COLO829 (cell line): ENCODE data around the gene HDAC1.
"Not testable (repeated sequence)": the region's sequence is repeated elsewhere in the genome, so short reads cannot be mapped to it uniquely, and the experiment has no call there.

Source experiments
- DNase-seq: peaks from one replicate; pipeline ENCODE4 v3.0.0; 2012; ENCODE audit warnings: low spot score

HDAC1 gene

DNA sequence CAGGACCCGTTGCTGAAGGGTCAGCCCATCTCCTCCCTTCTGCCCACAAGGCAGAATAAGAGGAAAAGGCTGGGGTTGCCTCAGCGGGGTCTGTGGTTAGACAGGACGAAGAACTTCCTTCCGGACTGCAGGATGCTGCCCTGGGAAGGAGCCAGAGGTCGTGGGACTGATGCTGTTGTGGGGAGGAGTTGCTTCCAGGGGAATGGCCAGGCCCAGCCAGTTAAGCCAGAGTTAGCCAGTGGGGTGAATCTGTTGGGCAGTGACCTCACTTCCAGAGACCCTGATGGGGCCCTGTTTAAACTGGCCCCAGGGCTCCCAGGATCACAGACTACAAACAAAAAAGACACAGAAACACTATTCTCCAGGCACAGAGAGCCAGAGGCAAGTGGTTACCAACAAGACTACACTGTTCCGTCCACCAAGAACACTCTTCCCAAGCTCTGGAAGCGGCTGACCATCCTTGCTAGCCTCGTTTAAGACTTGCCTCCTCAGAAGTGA, 57.4 kb downstream of the HDAC1 start:
- no peak for DNase-seq

DNA sequence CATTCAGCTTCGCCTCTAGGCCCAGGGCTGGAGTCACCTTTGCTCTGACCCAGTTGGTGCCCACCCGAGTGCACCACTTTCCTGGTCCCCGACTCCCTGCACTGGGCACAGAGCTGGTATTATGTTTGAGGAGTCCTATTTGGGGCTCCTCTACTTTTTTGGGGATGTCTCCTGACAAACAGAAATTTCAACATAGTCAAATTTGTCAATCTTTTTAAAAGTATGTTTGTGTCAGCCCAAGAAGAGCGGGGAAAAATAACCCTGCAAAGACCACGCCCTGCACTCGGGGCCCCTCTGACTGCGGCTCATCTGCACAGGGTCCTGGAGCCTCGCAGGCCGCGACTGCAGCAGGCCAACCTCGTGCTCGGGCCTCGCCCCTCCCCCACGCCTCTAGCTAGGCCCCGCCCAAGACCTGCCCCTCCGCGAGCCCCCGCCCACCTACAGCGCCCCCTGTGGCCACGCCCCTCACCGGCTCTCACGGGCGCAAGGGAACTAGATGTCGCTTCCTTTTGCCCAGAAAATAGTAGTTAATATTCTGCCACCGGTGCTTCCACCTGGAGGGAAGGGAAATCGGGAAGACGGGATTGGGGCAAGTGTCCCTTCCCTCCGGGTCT, 59.0 kb downstream of the HDAC1 start:
- DNase-seq, result peak; percentile 64

DNA sequence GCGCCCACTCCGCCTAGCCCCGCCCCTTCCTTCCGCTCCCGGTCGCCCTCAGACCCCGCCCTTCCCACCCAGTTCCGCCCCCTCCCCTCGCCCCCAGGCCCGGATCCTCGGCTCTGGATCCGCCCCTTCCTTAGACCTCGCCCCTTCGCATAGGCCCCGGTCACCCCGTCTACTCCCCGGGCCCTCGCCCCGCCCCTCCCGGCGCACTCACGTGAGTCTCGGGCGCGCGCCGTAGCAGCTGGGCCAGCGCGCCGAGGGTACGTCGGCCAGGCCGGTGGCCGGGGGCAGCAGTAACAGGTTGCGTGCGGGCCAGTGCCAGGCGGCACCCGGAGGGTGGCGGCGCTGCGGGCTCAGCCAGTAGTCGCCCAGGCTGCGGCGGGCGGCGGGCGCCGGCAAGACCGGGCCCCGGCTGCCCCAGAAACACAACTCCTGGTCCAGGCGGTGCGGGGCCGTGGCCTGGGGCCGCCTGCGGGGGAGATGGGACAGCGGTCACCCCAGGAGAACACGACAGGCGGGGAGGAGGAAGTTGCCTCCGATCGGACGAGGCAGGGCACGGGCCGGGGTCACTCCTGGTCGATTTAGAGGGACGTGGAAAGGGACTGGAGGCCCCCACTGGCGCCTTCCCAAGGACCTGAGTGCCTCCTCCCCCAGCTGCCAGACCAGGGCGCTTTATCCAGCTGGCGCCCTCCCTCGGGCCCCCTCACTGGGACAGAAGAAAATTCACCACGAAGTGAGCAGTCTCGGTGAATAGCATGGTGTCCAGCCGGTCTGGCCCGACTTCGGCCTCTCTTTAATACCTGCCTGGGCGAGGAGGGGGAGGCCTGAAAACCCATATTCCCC, 59.7 kb downstream of the HDAC1 start:
- DNase-seq, result peak; percentile 89

DNA sequence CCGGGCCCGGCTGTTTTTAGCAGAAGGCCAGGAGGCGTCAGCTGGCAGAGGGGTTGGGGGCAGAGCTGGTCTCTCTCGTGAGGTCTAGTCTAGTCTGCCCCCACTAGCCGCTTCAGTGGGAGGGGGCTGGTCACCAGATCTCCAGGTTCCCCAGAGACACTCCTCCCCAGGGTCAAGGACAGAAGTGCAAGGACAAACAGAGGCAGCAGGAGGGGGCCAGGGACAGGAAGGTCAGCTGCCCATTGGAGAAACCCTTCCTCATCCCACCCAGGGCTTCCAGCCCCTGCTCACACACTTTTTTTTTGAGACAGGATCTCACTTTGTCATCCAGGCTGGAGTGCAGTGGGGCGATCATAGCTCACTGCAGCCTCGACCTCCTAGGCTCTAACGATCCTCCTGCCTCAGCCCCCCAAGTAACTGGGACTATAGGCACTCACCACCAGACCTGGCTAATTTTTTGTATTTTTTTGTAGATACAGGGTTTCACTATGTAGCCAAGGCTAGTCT, 60.4 kb downstream of the HDAC1 start:
- no peak for DNase-seq

GRCh38 chr1:32352831-32353383, 61.0 kb downstream of the HDAC1 start:
- DNase-seq, result no peak

DNA sequence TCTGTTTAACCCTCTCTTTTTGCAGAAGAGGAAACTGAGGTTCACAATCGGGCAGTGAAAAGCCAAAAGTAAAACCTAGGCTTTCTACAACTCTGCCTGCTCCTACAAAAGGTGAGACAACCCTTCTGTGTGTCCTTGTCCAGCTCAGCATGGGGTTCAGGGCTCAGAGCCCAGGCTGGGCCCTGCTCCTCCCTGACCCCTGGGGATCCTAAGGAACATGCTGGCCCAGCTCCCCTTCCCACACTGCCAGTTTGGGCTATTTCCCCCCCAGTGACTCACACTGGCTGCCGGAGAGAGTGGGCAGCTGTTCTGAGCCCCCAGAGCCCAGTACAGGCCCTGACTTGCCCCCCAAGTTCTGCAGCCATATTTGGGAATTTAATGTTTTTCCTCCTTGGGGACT, 61.5 kb downstream of the HDAC1 start:
- DNase-seq, result no peak

GRCh38 chr1:32353886-32354570, 62.1 kb downstream of the HDAC1 start:
- DNase-seq, result no peak

DNA sequence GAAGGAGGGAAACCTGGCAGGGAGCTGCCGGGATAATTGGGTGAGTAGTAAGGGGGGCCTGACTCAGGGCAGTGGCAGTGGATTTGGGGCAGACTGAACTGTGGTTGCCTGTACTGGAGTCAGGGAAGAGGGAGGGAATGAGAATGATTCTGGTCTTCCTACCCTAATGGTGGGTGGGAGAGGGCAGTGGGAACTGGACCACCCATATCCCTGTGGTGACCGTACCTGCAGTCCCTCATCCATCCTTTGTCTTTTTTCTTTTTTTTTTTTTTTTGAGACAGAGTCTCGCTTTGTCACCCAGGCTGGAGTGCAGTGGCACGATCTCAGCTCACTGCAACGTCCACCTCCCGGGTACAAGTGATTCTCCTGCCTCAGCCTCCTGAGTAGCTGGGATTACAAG, 63.9 kb downstream of the HDAC1 start:
- DNase-seq, result not testable (repeated sequence)

GRCh38 chr1:32356478-32356877, 64.6 kb downstream of the HDAC1 start:
- DNase-seq, result no peak

- no peak for DNase-seq
These were observed 65.7 kb downstream of the HDAC1 start for GRCh38 chr1:32357614-32358013.

GRCh38 chr1:32358435-32358834, 66.6 kb downstream of the HDAC1 start:
- no peak for DNase-seq

DNA sequence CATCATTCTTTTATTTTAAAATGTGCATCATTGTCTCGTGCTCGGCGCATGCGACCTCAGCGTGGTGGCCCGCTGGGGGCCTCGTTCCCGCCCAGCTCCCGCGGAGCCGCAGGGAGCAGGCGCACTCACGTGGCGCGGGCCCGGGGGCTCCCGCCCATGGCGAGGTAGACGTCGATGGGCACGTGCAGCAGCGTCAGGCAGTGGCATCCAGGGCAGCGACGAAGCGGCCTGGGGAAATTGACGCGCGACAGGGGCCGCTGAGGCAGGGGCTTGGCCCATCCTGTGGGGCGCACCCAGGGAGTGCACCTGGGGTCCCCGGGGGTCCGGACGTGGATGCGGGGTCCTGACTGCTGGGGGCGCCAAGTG, 69.4 kb downstream of the HDAC1 start:
- DNase-seq, result no peak

DNA sequence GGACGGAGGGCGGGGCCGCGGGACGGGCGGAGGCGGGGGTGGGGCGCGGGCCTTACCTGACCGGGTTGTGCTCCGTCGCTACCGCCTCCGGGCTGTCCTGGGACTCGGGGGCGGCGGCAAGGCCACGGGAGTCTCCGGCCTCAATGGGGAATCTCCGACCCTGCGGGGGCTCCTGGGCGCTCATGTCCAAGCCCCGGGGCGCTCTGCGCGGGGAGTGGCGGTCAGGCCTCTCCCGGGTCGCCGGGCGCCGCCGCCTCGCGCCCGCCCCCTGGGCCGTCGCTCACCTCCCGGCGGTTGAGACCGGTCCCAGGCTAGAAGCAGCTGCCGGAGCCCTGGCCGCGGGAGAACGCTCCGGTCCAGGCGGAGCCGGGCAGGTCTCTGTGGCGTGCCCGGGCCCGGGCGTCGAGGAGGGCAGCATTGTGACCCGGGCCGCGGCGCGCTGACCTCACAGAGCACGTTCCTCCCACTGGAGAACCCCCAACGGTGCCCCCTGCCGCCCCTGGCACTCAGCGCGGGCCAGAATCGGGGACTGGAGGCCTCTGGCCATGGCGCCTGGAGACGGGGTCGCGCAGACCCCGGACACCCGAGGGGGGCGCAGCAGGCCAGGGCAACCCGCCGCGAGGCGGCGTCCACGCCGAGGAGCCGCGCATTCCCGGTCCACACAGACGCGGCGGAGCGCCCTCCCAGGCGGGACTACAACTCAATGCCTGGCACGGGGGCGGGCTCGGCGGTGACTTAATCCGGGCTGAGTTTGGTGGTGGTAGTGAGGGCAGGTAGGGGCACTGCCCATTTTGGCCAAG, 70.0 kb downstream of the HDAC1 start:
- DNase-seq, result no peak

- DNase-seq, result no peak
These were observed 70.8 kb downstream of the HDAC1 start, which contains the start of the genes FAM229A and TSSK3 for GRCh38 chr1:32362474-32363313. Gene FAM229A (minus strand): TSS chr1:32362485. CDS start chr1:32362091, 394 bp downstream. Gene TSSK3 (plus strand): TSS chr1:32362539. CDS start chr1:32362702, 163 bp downstream.

DNA sequence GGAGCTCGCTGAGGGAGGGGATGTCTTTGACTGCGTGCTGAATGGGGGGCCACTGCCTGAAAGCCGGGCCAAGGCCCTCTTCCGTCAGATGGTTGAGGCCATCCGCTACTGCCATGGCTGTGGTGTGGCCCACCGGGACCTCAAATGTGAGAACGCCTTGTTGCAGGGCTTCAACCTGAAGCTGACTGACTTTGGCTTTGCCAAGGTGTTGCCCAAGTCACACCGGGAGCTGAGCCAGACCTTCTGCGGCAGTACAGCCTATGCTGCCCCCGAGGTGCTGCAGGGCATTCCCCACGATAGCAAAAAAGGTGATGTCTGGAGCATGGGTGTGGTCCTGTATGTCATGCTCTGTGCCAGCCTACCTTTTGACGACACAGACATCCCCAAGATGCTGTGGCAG, 71.8 kb downstream of the HDAC1 start:
- no peak for DNase-seq

GRCh38 chr1:32364836-32365235, 73.0 kb downstream of the HDAC1 start:
- DNase-seq, result no peak

DNA sequence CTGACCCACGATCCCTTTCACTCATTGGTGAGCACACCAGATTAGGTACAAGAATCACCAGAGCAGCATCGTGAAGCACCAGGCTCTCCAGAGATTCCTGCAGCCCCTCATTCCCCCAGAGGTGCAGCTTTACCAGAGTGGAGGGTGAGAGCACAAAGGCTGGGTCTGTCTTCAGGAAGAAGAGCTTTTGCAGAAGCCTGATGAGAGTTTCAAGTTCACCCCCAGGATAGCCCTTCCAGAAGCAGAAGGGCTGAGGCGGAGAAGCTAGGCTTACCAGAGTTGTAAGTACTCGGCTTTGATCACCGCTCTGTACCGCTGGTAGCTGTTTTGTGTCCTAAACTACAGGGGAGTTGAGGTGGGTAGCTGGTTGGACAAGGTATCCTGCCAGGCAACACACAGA, 73.6 kb downstream of the HDAC1 start:
- no peak for DNase-seq

GRCh38 chr1:32367912-32368635, 76.2 kb downstream of the HDAC1 start:
- DNase-seq, result no peak

DNA sequence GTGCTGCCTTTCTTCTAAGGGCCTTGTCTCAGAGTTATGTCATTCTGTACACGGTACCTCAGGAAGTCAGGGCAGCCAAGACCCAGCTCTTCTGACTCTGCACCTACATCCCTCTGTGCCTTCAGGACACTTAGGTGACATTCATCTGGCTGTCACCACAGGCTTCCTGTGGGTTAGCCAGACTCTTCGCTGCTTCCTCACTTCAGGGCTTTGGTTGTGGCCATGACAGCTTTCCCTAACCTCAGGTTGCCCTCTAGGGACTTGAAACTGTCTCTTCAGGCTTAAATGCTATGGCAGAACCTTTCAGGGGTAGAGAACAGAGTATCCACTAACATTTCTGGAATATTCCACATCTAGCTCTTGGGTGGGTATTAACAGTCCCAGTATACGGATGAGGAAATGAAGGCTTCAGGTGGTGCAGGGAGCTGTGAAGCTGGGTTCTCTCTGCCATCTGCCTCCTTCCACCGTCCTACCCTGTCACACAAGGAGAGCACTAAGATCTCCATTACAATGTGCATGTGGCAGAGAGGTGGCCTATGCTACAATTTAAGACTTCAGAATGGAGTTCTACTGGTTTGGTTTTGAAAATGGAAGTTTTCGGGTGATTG, 80.4 kb downstream of the HDAC1 start:
- DNase-seq, result no peak
